HEK293T (cell line): ENCODE results near the gene SRGAP3.

Experiments
- BHLHE40 ChIP-seq: fragments of 450-650 bp; IDR thresholded peaks from 2 replicates; pipeline ENCODE4 v1.6.1; 2016; ENCODE audit warnings: mild to moderate bottlenecking, moderate library complexity, borderline replicate concordance
- TARDBP ChIP-seq: fragments of 450-650 bp; IDR thresholded peaks from 2 replicates; pipeline ENCODE4 v1.6.1; 2016
- ZNF384 ChIP-seq: fragments of 450-650 bp; IDR thresholded peaks from 2 replicates; pipeline ENCODE4 v1.6.1; 2016

GRCh38 chr3:9238276-9238675 is 11.2 kb downstream of the SRGAP3 start:
- TF ChIP-seq ZNF384 (no peak), TARDBP (no peak), BHLHE40 (no peak)
